ENCODE results near the gene PLS1.

- TF ChIP-seq EZH2 (IDR thresholded peaks at IDR 0.05; ENCODE audit: low read depth): no peak
- TF ChIP-seq, protein P1, sequence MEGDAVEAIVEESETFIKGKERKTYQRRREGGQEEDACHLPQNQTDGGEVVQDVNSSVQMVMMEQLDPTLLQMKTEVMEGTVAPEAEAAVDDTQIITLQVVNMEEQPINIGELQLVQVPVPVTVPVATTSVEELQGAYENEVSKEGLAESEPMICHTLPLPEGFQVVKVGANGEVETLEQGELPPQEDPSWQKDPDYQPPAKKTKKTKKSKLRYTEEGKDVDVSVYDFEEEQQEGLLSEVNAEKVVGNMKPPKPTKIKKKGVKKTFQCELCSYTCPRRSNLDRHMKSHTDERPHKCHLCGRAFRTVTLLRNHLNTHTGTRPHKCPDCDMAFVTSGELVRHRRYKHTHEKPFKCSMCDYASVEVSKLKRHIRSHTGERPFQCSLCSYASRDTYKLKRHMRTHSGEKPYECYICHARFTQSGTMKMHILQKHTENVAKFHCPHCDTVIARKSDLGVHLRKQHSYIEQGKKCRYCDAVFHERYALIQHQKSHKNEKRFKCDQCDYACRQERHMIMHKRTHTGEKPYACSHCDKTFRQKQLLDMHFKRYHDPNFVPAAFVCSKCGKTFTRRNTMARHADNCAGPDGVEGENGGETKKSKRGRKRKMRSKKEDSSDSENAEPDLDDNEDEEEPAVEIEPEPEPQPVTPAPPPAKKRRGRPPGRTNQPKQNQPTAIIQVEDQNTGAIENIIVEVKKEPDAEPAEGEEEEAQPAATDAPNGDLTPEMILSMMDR (conservative IDR thresholded peaks at IDR 0.05): no peak
Measured at GRCh38 chr3:142626971-142627370, 30.8 kb downstream of the PLS1 start.

Measured in PC-9 (cell line).